ENCODE data around the gene PLEKHG3.

The PLEKHG3 gene

GRCh38 chr14:64732066-64732465 lies 27.8 kb downstream of the PLEKHG3 start:
- no peak for DNase-seq (ENCODE audit: low spot score)
- no peak for TF ChIP-seq CTCF (IDR thresholded peaks at IDR 0.05; ENCODE audit: extremely low read depth, missing control alignments)

- no peak for TF ChIP-seq CTCF (IDR thresholded peaks at IDR 0.05; ENCODE audit: extremely low read depth, missing control alignments)
- no peak for DNase-seq (ENCODE audit: low spot score)
Observed at GRCh38 chr14:64732536-64733120, 28.4 kb downstream of the PLEKHG3 start.

- DNase-seq (ENCODE audit: low spot score), result no peak
- TF ChIP-seq CTCF (IDR thresholded peaks at IDR 0.05; ENCODE audit: extremely low read depth, missing control alignments), result no peak
Observed at GRCh38 chr14:64733321-64733720, 29.1 kb downstream of the PLEKHG3 start.

GRCh38 chr14:64733899-64734298 lies 29.7 kb downstream of the PLEKHG3 start:
- DNase-seq (ENCODE audit: low spot score), result no peak
- no peak for TF ChIP-seq CTCF (IDR thresholded peaks at IDR 0.05; ENCODE audit: extremely low read depth, missing control alignments)

- TF ChIP-seq CTCF (IDR thresholded peaks at IDR 0.05; ENCODE audit: extremely low read depth, missing control alignments), result no peak
- no peak for DNase-seq (ENCODE audit: low spot score)
Observed at GRCh38 chr14:64734990-64735389, 30.8 kb downstream of the PLEKHG3 start.

GRCh38 chr14:64736271-64737169 lies 32.3 kb downstream of the PLEKHG3 start:
- no peak for TF ChIP-seq CTCF (IDR thresholded peaks at IDR 0.05; ENCODE audit: extremely low read depth, missing control alignments)
- no peak for DNase-seq (ENCODE audit: low spot score)
